H9 (cell line): ENCODE data around the gene ITM2C. TPM values are rescaled to one million over a fixed set of nuclear protein-coding genes. Genes with fewer than 3 reads are reported as not detected.

Experiments
- DNase-seq: peaks from one replicate; pipeline ENCODE4 v3.0.0-alpha.2; 2017
- H2AFZ ChIP-seq: one replicate; pipeline ENCODE4 v1.6.1; 2013; ENCODE audit warnings: mild to moderate bottlenecking, low read length, control low read depth, moderate library complexity
- H2AK5ac ChIP-seq: 2 replicates; pipeline ENCODE4 v1.6.1; 2013; ENCODE audit warnings: low read length, control low read depth, mixed read lengths; ENCODE audit not compliant: insufficient read length
- H2BK120ac ChIP-seq: one replicate; pipeline ENCODE4 v1.6.1; 2013; ENCODE audit warnings: low read depth, mild to moderate bottlenecking, low read length, control low read depth, inconsistent platforms; ENCODE audit not compliant: poor library complexity, severe bottlenecking
- H2BK12ac ChIP-seq: 2 replicates; pipeline ENCODE4 v1.6.1; 2013; ENCODE audit warnings: low read length, control low read depth, mixed read lengths, low read depth; ENCODE audit not compliant: insufficient read length
- H2BK15ac ChIP-seq: 2 replicates; pipeline ENCODE4 v1.6.1; 2013; ENCODE audit warnings: low read depth, low read length, control low read depth
- H2BK20ac ChIP-seq: one replicate; pipeline ENCODE4 v1.6.1; 2013; ENCODE audit warnings: low read depth, mild to moderate bottlenecking, low read length, control low read depth, inconsistent platforms; ENCODE audit not compliant: poor library complexity, severe bottlenecking
- H2BK5ac ChIP-seq: 2 replicates; pipeline ENCODE4 v1.6.1; 2013; ENCODE audit warnings: low read length, control low read depth, mixed read lengths; ENCODE audit not compliant: insufficient read length
- H3K14ac ChIP-seq: 2 replicates; pipeline ENCODE4 v1.6.1; 2013; ENCODE audit warnings: low read length, control low read depth; ENCODE audit not compliant: insufficient read depth
- H3K18ac ChIP-seq: 2 replicates; pipeline ENCODE4 v1.6.1; 2013; ENCODE audit warnings: low read depth, mild to moderate bottlenecking, mixed read lengths, low read length, control low read depth; ENCODE audit not compliant: insufficient read length
- H3K23ac ChIP-seq: 2 replicates; pipeline ENCODE4 v1.6.1; 2013; ENCODE audit warnings: low read length, control low read depth, mixed read lengths, low read depth; ENCODE audit not compliant: insufficient read length
- H3K23me2 ChIP-seq: 2 replicates; pipeline ENCODE4 v1.6.1; 2013; ENCODE audit warnings: low read depth, mild to moderate bottlenecking, mixed read lengths, low read length, control low read depth; ENCODE audit not compliant: insufficient read length, poor library complexity, severe bottlenecking
- H3K27ac ChIP-seq: 2 replicates; pipeline ENCODE4 v1.5.1; 2013; ENCODE audit warnings: low read length, control low read depth, mixed read lengths, low read depth; ENCODE audit not compliant: insufficient read length
- H3K27me3 ChIP-seq: 2 replicates; pipeline ENCODE4 v1.6.1; 2013; ENCODE audit warnings: low read length, control low read depth, inconsistent platforms; ENCODE audit not compliant: insufficient read depth
- H3K4ac ChIP-seq: 2 replicates; pipeline ENCODE4 v1.6.1; 2013; ENCODE audit warnings: low read depth, mild to moderate bottlenecking, control low read depth, inconsistent platforms, low read length, moderate library complexity
- H3K4me1 ChIP-seq: 2 replicates; pipeline ENCODE4 v1.6.1; 2013; ENCODE audit warnings: low read length, control low read depth, inconsistent platforms; ENCODE audit not compliant: insufficient read depth
- H3K4me2 ChIP-seq: 2 replicates; pipeline ENCODE4 v1.6.1; 2013; ENCODE audit warnings: low read length, control low read depth, mixed read lengths; ENCODE audit not compliant: insufficient read length, insufficient read depth
- H3K56ac ChIP-seq: 2 replicates; pipeline ENCODE4 v1.6.1; 2013; ENCODE audit warnings: low read depth, mild to moderate bottlenecking, mixed read lengths, low read length, control low read depth; ENCODE audit not compliant: insufficient read length
- H3K79me1 ChIP-seq: 2 replicates; pipeline ENCODE4 v1.6.1; 2013; ENCODE audit warnings: low read depth, mild to moderate bottlenecking, moderate library complexity, low read length, control low read depth, inconsistent platforms; ENCODE audit not compliant: insufficient read depth, poor library complexity, severe bottlenecking
- H3K79me2 ChIP-seq: 2 replicates; pipeline ENCODE4 v1.6.1; 2013; ENCODE audit warnings: low read length, control low read depth, inconsistent platforms; ENCODE audit not compliant: insufficient read depth
- H3K9ac ChIP-seq: 2 replicates; pipeline ENCODE4 v1.6.1; 2013; ENCODE audit warnings: low read length, control low read depth, mixed read lengths; ENCODE audit not compliant: insufficient read length; ENCODE audit errors: extremely low read depth
- H3K9me3 ChIP-seq: one replicate; pipeline ENCODE4 v1.6.1; 2013; ENCODE audit warnings: low read depth, low read length, inconsistent platforms; ENCODE audit not compliant: control insufficient read depth
- H3T11ph ChIP-seq: one replicate; pipeline ENCODE4 v1.6.1; 2013; ENCODE audit warnings: mild to moderate bottlenecking, low read length, control low read depth, inconsistent platforms
- H4K20me1 ChIP-seq: one replicate; pipeline ENCODE4 v1.6.1; 2013; ENCODE audit not compliant: control insufficient read depth, insufficient read length, insufficient read depth
- H4K5ac ChIP-seq: 2 replicates; pipeline ENCODE4 v1.6.1; 2013; ENCODE audit warnings: low read depth, mild to moderate bottlenecking, mixed read lengths, low read length, control low read depth; ENCODE audit not compliant: insufficient read length
- H4K8ac ChIP-seq: replicated peaks from 2 replicates; pipeline ENCODE4 v1.6.1; 2013; ENCODE audit warnings: low read length, control low read depth, mixed read lengths, low read depth; ENCODE audit not compliant: insufficient read length
- H4K91ac ChIP-seq: 2 replicates; pipeline ENCODE4 v1.6.1; 2013; ENCODE audit warnings: low read depth, mild to moderate bottlenecking, moderate library complexity, mixed read lengths, low read length, control low read depth; ENCODE audit not compliant: insufficient read length
- H3K27ac Mint-ChIP-seq, 3 experiments: 2 replicates in 2 of 3; 3 replicates in 1 of 3; pipeline ENCODE4 v1.8.0; 2020 to 2021; ENCODE audit warnings: mixed read lengths in 3 of 3, mild to moderate bottlenecking in 1 of 3, moderate library complexity in 1 of 3
- H3K27me3 Mint-ChIP-seq: 2 replicates; pipeline ENCODE4 v1.8.0; 2021; ENCODE audit warnings: low read depth, mild to moderate bottlenecking, moderate library complexity, mixed read lengths
- H3K36me3 Mint-ChIP-seq, 3 experiments: 2 replicates in 2 of 3; 3 replicates in 1 of 3; pipeline ENCODE4 v1.8.0; 2020 to 2021; ENCODE audit warnings: low read depth in 3 of 3, mixed read lengths in 3 of 3; ENCODE audit not compliant: insufficient read depth in 1 of 3
- H3K4me1 Mint-ChIP-seq, 2 experiments: 2 replicates each; pipeline ENCODE4 v1.8.0; 2020; ENCODE audit warnings: mixed read lengths in 2 of 2
- H3K4me3 Mint-ChIP-seq, 2 experiments: 2 replicates in 1 of 2; 3 replicates in 1 of 2; pipeline ENCODE4 v1.8.0; 2020 to 2021; ENCODE audit warnings: mild to moderate bottlenecking in 2 of 2, mixed read lengths in 2 of 2, moderate library complexity in 1 of 2
- H3K9me3 Mint-ChIP-seq, 2 experiments: 2 replicates in 1 of 2; 3 replicates in 1 of 2; pipeline ENCODE4 v1.8.0; 2020; ENCODE audit warnings: mild to moderate bottlenecking in 2 of 2, mixed read lengths in 2 of 2, moderate library complexity in 1 of 2
- CTCF ChIP-seq: fragments of 200-600 bp; sonication (generic); conservative IDR thresholded peaks from 3 replicates; pipeline ENCODE4 v1.8.0; 2021; ENCODE audit warnings: antibody characterized with exemption, mild to moderate bottlenecking
- WGBS: extraction: QIAGEN DNeasy Blood & Tissue Kit; methylation state at CpG from one replicate; pipeline ENCODE4 v1.1.7; 2013; ENCODE audit warnings: missing lambda C conversion rate, low lambda C conversion rate, mixed read lengths; ENCODE audit not compliant: insufficient read length; ENCODE audit errors: extremely low coverage; 5-methylcytosine and 5-hydroxymethylcytosine counted together
- total RNA-seq: library from RNA; stranded (reverse); gene quantifications from 2 replicates; pipeline ENCODE4 v1.2.1, GENCODE V29; 2021

The ITM2C gene
- total RNA-seq, 1 experiment from 2014 or later, result 297 TPM

GRCh38 chr2:230913406-230914143 lies 48.8 kb downstream of the ITM2C start:
- H3K18ac ChIP-seq, result no peak overlapping the region

More at GRCh38 chr2:230913406-230914143, 48.8 kb downstream of the ITM2C start:
- no peaks in the 10 kb centered on the region for H4K20me1 ChIP-seq
- no peak overlapping the region for H2AK5ac ChIP-seq
- no peak overlapping the region for H3T11ph ChIP-seq
- no peak overlapping the region for H3K14ac ChIP-seq
- H2BK15ac ChIP-seq, result no peak overlapping the region
- H4K8ac ChIP-seq, result no peak overlapping the region
- Mint-ChIP-seq H3K4me3 (no peak overlapping the region), H3K36me3 (no peaks in the 10 kb centered on the region), H3K27me3 (peaks cover 20% of the 10 kb centered on the region), H3K27ac (no peak overlapping the region), H3K4me1 (peaks cover 8 to 15% of the 10 kb centered on the region in 2 experiments), H3K9me3 (no peaks in the 10 kb centered on the region)
- no CpG with 5 or more reads among the region's 5 CpGs for WGBS
- no peak overlapping the region for H2BK5ac ChIP-seq
- TF ChIP-seq CTCF, result peak; percentile 79
- H4K5ac ChIP-seq, result no peak overlapping the region
- H2BK20ac ChIP-seq, result no peak overlapping the region
- H3K4me1 ChIP-seq, result no peaks in the 10 kb centered on the region; the same call in 1 of the 2 replicates
- H3K9me3 ChIP-seq, result no peaks in the 10 kb centered on the region
- H3K23ac ChIP-seq, result no peak overlapping the region
- H3K56ac ChIP-seq, result no peak overlapping the region
- H2AFZ ChIP-seq, result no peak overlapping the region
- H3K27me3 ChIP-seq, result no peaks in the 10 kb centered on the region
- no peak overlapping the region for H3K4me2 ChIP-seq
- no peaks in the 10 kb centered on the region for H3K79me2 ChIP-seq
- H3K79me1 ChIP-seq, result no peaks in the 10 kb centered on the region
- no peak overlapping the region for H2BK12ac ChIP-seq
- H3K4ac ChIP-seq, result no peak overlapping the region
- no peaks in the 10 kb centered on the region for H3K23me2 ChIP-seq
- DNase-seq, result peak; percentile 39
- H3K9ac ChIP-seq, result no peak overlapping the region
- H4K91ac ChIP-seq, result no peak overlapping the region
- H2BK120ac ChIP-seq, result no peak overlapping the region
- no peak overlapping the region for H3K27ac ChIP-seq
